Measurements from ENCODE around the gene TOR1A. TPM values are rescaled to one million over a fixed set of nuclear protein-coding genes. Genes with fewer than 3 reads are reported as not detected.
A peak's percentile ranks its signal among the peaks of the same experiment; 100 is the strongest.

TOR1A gene
- total RNA-seq = 15.5 TPM

GRCh38 chr9:129823935-129824601, at the start of gene TOR1A:
TSS of gene TOR1A (minus strand) at chr9:129824136. CDS start at chr9:129824085, 51 bp downstream.
- DNase-seq = peak; percentile 93

- DNase-seq = no peak
Measured at GRCh38 chr9:129871046-129871445, 47.1 kb upstream of the TOR1A start.

- no peak for DNase-seq
Measured at GRCh38 chr9:129869585-129870501, 45.9 kb upstream of the TOR1A start.

- DNase-seq = no peak
Measured at GRCh38 chr9:129868872-129869486, 45.0 kb upstream of the TOR1A start.

- no peak for DNase-seq
Measured at GRCh38 chr9:129868023-129868871, 44.3 kb upstream of the TOR1A start.

DNA sequence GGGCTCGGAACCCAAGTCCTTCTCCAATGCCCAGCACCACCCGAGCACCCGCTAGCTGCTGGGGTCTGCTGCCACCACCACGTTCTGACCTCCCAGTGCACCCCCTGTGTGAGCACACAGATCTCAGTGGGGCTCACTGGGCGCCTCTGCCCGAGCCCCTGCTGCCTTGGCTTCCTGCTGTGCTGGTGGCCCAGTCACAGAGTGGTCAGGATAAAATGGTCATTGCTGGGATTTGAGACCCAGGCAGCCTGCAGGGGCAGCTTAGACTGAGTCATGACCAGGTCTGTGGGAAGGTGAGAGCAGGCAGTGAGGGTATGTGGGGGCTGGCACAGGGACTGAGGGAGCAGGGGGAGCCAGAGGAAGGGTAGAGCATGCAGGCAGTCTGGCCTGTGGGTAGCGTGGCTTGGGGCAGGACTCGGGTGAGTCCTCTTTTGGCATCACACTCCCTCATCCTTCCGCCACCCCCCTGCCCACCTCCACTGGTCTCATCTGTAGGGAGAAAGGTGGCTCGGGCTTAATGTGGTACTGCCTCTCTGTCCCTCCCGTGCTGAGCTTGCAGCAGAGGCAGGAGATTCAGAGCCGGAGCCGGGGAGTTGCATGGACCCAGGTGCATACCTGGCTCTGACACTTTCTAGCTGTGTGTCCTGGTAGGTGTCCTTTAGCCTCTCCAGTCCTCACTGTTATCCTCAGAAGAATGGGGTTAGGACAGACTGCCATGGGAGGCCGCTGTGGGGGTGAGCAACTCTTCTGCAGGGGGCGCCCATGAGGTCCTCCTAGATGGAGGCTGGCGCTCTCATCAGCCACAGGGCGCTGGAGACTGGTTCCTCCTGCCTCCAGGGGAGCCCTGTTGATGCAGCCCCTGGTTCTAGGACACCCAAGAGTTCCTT, 43.4 kb upstream of the TOR1A start:
- no peak for DNase-seq

- DNase-seq = no peak
Measured at GRCh38 chr9:129866394-129867135, 42.6 kb upstream of the TOR1A start.

DNA sequence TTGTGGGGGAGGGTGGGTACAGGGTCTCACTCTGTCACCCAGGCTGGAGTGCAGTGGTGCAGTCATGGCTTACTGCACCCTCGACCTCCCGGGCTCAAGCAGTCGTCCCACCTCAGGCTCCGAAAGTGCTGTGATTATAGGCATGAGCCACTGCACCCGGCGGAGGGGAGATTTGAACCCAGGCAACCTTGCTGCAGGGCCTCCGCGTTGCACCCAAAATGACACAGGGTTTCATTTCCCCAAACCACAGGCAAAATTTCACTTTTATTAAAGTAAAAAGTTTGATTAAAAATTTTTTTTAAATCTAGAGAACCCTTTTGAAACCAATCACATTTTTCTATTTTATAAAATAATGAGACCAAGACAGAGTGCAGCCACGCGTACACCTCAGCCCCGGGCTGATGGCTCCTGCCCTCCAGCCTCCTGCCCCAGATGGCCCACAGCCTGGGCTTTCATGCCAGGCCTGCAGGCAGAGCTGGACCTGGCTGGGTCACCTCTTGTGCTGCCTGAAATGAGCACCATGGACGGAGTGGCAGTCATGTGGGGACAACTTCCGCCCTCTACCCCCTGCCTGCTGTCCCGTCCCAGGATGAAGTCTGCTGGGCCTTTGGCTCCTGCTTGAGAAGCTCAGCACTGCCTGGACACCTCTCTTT, 41.9 kb upstream of the TOR1A start:
- no peak for DNase-seq

GRCh38 chr9:129864991-129865647, 41.2 kb upstream of the TOR1A start:
- no peak for DNase-seq

DNA sequence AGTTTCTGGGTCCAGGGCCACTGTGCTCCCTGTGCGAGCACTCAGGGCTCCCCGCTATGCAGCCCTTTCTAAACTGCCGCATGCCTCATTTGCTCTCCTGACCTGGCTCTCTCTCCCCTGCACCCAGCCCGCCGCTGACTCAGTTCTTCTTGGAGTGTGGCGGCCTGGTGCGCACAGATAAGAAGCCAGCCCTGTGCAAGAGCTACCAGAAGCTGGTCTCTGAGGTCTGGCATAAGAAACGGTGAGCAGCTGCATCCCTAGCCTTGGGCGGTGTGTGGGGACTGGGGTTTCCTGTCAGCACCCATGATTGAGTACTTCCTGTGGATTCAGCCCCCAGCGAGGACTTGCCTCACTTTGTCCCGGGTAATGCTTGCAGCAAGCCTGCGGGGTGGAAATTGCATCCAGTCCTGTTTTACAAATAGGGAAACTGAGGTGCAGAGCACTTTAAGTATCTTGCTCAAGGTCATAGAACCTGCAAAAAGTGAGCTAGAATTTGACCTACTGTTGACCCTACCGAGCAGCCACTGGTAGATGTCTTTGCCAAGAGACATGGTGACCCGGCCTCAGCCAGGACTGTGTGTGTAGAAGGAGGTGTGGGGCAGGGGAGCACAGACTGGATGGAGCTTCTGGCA, 39.2 kb upstream of the TOR1A start:
- DNase-seq = no peak

DNA sequence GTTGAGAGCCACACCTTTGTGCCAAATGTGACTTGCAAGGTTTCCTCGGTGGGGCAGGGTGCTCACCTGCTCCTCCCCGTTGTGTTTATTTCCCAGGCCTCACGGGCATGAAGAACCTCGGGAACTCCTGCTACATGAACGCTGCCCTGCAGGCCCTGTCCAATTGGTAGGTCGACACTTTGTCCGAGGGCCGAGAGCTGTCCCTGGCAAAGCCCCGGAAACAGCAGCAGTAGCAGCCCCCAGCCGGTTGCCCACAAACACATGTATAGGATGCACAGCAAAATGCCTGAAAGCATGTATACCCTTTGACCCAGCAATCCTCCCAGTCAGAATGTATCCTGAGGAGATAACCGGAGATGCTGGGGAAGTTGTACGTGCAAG, 37.5 kb upstream of the TOR1A start:
- DNase-seq = no peak

DNA sequence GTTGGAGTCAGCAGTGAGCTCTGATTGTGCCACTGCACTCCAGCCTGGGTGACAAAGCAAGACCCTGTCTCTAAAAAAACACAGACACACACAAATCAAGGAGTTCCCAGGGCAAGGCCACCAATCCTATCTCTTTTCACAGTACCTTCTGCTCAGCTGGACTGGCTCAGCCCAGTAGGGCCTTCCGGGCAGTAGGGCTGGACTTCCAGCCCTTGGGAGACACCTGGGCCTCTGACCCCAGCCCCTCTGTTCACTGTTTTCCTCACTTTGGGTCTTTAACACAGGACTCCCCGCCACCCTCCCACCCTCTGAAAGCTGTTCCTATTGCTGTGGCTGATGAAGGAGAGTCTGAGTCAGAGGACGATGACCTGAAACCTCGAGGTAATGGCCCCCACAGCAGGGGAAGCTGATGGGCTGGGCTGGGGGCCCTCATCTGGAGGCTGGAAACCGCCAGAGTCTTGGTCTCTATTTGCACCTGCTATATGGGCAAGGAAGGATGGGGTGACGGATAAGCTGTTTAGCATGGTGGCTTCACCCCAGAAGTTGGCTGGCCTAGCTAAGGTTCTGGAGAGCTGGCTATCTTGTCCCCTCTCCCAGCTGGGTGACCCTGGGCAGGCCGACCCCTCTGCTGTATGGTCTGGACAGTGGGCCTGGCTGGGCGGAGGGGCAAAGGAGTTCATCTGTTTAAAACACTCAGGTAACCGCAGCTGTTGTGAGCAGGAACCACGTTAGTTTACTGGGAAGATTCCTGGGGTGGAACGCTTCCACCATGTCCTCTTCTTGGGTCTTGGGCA, 36.9 kb upstream of the TOR1A start:
- DNase-seq = no peak

GRCh38 chr9:129858167-129858962, 34.4 kb upstream of the TOR1A start:
- DNase-seq = no peak

DNA sequence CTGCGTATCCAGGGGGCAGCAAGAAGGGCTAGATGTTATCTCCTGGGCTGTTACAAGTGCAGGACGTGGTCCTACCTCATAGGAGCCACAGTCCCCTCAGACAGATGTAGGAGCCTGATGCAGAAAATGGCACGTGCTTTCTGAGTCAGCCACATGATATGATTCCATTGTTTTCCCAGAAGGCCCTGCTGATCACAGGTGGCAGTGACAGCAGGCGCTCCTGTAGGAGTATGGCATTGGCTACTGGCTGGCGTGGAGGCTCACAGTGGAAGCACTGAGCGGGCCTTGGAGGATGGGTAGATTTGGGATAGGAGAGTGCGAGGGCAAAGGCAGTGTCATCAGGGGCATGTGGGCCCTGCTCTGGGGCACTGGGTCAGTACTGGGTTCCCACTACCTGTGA, 33.3 kb upstream of the TOR1A start:
- no peak for DNase-seq

DNA sequence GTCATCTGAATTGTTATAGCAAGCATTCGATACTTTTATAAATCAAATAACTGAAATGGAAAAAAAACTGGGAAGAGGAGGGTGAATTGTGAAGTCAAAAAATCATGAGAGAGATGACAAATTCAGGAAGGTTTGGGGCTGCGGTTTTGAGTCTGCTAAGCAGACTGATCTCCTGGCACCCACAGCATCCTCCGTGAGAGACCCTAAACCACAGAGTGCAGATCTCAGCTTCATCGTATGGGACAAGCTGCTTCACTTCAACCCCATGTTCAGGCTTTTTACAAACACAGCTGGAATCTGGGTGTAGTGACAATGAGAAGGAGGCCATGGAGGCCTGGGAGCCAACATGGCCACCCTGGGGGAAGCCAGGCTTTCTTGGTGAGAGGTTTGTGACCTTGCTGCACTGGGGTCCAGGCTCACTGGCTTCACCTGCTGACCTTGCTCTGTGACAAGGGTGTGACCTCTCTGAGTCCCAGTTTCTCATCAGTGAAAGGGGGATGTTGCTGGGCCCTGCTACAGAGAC, 30.7 kb upstream of the TOR1A start:
- DNase-seq = no peak

DNA sequence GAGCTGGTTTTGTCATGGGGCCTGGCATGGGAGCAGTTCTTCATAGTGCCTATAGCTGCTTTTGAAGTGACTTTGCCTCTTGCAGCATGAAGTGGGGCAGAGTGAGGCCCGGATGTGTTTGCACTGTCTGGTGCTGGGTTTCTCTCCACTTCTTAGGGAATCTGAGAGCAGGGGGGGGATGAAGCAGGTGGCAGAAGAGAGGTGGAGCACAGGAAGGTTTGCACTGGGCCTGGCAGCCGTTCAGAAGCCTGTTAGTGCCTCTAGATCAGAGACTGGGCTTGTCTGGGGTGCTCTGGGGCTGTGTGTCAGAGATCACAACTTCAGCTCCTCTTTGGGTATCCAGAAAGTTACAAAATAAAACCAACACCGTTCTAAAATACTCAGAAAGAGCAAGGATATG, 29.7 kb upstream of the TOR1A start:
- no peak for DNase-seq

DNA sequence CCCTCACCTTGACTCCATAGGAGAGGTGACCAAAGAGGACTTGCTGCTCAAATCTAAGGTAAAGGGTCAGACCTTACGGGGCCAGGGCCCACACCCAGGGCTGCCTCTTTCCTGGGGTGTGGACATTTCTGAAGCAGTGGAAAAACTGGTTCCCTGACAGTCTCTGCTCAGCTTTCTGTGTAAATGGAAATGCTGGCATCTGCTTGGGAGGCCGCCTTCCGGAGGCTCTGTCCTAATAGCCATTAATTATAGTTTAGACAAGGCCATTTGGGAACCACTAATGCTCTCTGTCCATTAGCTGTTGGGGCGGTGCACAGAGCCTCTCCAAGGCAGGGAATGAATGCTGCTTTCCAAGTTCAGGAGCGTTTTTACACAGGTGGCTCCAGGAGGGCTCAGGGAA, 28.6 kb upstream of the TOR1A start:
- no peak for DNase-seq

Measured in skin of body (tissue), 2 donors.